ENCODE data around the gene HYAL1.

GRCh38 chr3:50326182-50326541 is 22.8 kb upstream of the HYAL1 start:
- no peak for TF ChIP-seq HDGF (IDR thresholded peaks at IDR 0.05; ENCODE audit: borderline replicate concordance)
- no peak for TF ChIP-seq SUZ12 (IDR thresholded peaks at IDR 0.05)

Data from HEK293T (cell line).